HepG2 (cell line): ENCODE measurements around the gene SUB1. TPM values are rescaled to one million over a fixed set of nuclear protein-coding genes. Genes with fewer than 3 reads are reported as not detected.

Experiments
- ATAC-seq: fragments of 200-7000 bp; cut with Tn5 transposase; 3 replicates; pipeline ENCODE4 v1.9.1; 2020; ENCODE audit warnings: mild to moderate bottlenecking, moderate library complexity
- BruUV-seq: library from RNA; stranded (reverse); fragments of 400-500 nt; replicated peaks from 2 replicates; lab custom pipeline; 2021; lab: Mats Ljungman, UMichigan
- CTCF ChIA-PET: fragments of 300-600 bp; formaldehyde crosslinking; extraction: SDS; loops from one replicate; lab custom pipeline; 2021; ENCODE audit warnings: low total read pairs, inconsistent platforms, low intra/inter-chr PET ratio; lab: Yijun Ruan, JAX
- POLR2A ChIA-PET: fragments of 350-600 bp; sonication (Branson Sonifier 250); formaldehyde crosslinking; loops from one replicate; lab custom pipeline; 2020; ENCODE audit warnings: antibody characterized with exemption, inconsistent platforms; lab: Yijun Ruan, JAX
- DNase-seq: peaks from one replicate; pipeline ENCODE4 v3.0.0-alpha.2; 2015; ENCODE audit warnings: low spot score
- FAIRE-seq: peaks from 3 replicates; lab custom pipeline; 2011; peaks lifted over from hg19 to GRCh38; lab: Jason Lieb, UNC
- H2AFZ ChIP-seq: one replicate; pipeline ENCODE4 v1.6.1; 2011; ENCODE audit warnings: low read length, inconsistent platforms
- H3K27ac ChIP-seq: fragments of 300-600 bp; 3 replicates; pipeline ENCODE4 v1.8.0; 2011; ENCODE audit warnings: mixed run types, mild to moderate bottlenecking, mixed read lengths, low read length, inconsistent platforms; ENCODE audit not compliant: insufficient read depth; ENCODE audit errors: extremely low read length
- H3K27me3 ChIP-seq, 2 experiments: fragments of 200-600 bp in 1 of 2; 2 replicates in 1 of 2; 3 replicates in 1 of 2; pipeline versions ENCODE4 v1.6.0 to v1.8.0; 2011; ENCODE audit warnings: low read length in 2 of 2, mild to moderate bottlenecking in 2 of 2, moderate library complexity in 2 of 2, inconsistent platforms in 1 of 2; ENCODE audit not compliant: insufficient read depth in 2 of 2, control insufficient read depth in 1 of 2
- H3K36me3 ChIP-seq, 2 experiments: fragments of 200-600 bp in 1 of 2; replicated peaks in 1 of 2; 2 replicates in 1 of 2; 3 replicates in 1 of 2; pipeline versions ENCODE4 v1.5.1 to v1.8.0; 2011; ENCODE audit warnings: low read length in 2 of 2, inconsistent platforms in 1 of 2; ENCODE audit not compliant: insufficient read depth in 2 of 2, control insufficient read depth in 1 of 2
- H3K4me1 ChIP-seq: 2 replicates; pipeline ENCODE4 v1.5.1; 2012; ENCODE audit warnings: low read length, inconsistent platforms; ENCODE audit not compliant: insufficient read depth
- H3K4me2 ChIP-seq: 2 replicates; pipeline ENCODE4 v1.6.0; 2011; ENCODE audit warnings: low read depth, low read length, inconsistent platforms
- H3K4me3 ChIP-seq, 3 experiments: fragments of 200-600 bp in 1 of 3; sonication (generic), shearing (Covaris generic) in 1 of 3; replicated peaks in 1 of 3; 2 replicates each; pipeline ENCODE4 v1.5.1; 2011 to 2016; ENCODE audit warnings: low read length in 3 of 3, inconsistent platforms in 2 of 3, low read depth in 2 of 3, mild to moderate bottlenecking in 2 of 3, control low read depth in 1 of 3, mixed read lengths in 1 of 3; ENCODE audit not compliant: insufficient read depth in 1 of 3
- H3K79me2 ChIP-seq: one replicate; pipeline ENCODE4 v1.6.1; 2011; ENCODE audit warnings: low read length, inconsistent platforms; ENCODE audit not compliant: insufficient read depth
- H3K9ac ChIP-seq: 2 replicates; pipeline ENCODE4 v1.6.0; 2011; ENCODE audit warnings: mild to moderate bottlenecking, low read depth, low read length, inconsistent platforms; ENCODE audit not compliant: insufficient read depth
- H3K9me3 ChIP-seq: 2 replicates; pipeline ENCODE4 v1.5.1; 2012; ENCODE audit warnings: mild to moderate bottlenecking, low read length
- H4K20me1 ChIP-seq: 2 replicates; pipeline ENCODE4 v1.6.0; 2011; ENCODE audit warnings: inconsistent platforms, mild to moderate bottlenecking, low read length, moderate library complexity; ENCODE audit not compliant: insufficient read depth
- HIVEP1 ChIP-seq: sonication (generic); formaldehyde crosslinking; IDR thresholded peaks from 2 replicates; pipeline ENCODE4 v1.4.0; 2020; ENCODE audit warnings: mild to moderate bottlenecking, missing genetic modification reagents
- NCOA5 ChIP-seq: sonication (generic); formaldehyde crosslinking; IDR thresholded peaks from 2 replicates; pipeline ENCODE4 v1.4.0; 2020; ENCODE audit warnings: missing genetic modification reagents
- ZNF225 ChIP-seq: sonication (generic); formaldehyde crosslinking; IDR thresholded peaks from 2 replicates; pipeline ENCODE4 v1.4.0; 2020; ENCODE audit warnings: mild to moderate bottlenecking, missing genetic modification reagents
- ZNF567 ChIP-seq: sonication (generic); formaldehyde crosslinking; IDR thresholded peaks from 2 replicates; pipeline ENCODE4 v1.8.1; 2023; ENCODE audit warnings: mild to moderate bottlenecking, missing genetic modification reagents, borderline replicate concordance
- ZSCAN9 ChIP-seq: IDR thresholded peaks from 2 replicates; pipeline ENCODE4 v1.6.1; 2016; ENCODE audit warnings: borderline replicate concordance
- WGBS: methylation state at CpG from one replicate; pipeline ENCODE4 v1.1.6; 2017; ENCODE audit warnings: low lambda C conversion rate; 5-methylcytosine and 5-hydroxymethylcytosine counted together
- in situ Hi-C: cut with HindIII; loops from 2 replicates; pipeline ENCODE4 v1.10.0; 2017; ENCODE audit warnings: low pct_unique_long_range_greater_than_20kb; ENCODE audit not compliant: extremely low pct_ligation_motif_present
- intact Hi-C: fragments of 100-400 bp; cut with micrococcal nuclease; formaldehyde crosslinking; loops from one replicate; pipeline ENCODE4 v1.10.0; 2022; ENCODE audit not compliant: unreplicated experiment
- polyA plus RNA-seq, 8 experiments: library from polyadenylated mRNA; depleted of rRNA in 3 of 8; stranded (reverse) in 7 of 8; unstranded in 1 of 8; fragments of >200 nt; fragmentation: Illumina TruSeq in 4 of 8; extraction: Trizol in 4 of 8; gene quantifications; 2 replicates each; pipeline versions ENCODE4 v1.2.1 to v1.2.3, GENCODE V29; 2011 to 2016; ENCODE audit warnings: low read depth in 4 of 8, missing spikeins in 1 of 8, mixed read lengths in 1 of 8; ENCODE audit not compliant: insufficient read depth in 1 of 8
- total RNA-seq, 5 experiments: library from RNA; depleted of rRNA; stranded (reverse); fragments of >200 nt; fragmentation: Illumina TruSeq; extraction: Trizol; gene quantifications; 2 replicates each; pipeline ENCODE4 v1.2.3, GENCODE V29; 2016; ENCODE audit warnings: low read depth in 1 of 5

Gene SUB1
- total and polyA plus RNA-seq, 2 of the 13 experiments (the other 11 are each of a cell fraction or from before 2014, with no cell fraction given) = 182 to 693 TPM

DNA sequence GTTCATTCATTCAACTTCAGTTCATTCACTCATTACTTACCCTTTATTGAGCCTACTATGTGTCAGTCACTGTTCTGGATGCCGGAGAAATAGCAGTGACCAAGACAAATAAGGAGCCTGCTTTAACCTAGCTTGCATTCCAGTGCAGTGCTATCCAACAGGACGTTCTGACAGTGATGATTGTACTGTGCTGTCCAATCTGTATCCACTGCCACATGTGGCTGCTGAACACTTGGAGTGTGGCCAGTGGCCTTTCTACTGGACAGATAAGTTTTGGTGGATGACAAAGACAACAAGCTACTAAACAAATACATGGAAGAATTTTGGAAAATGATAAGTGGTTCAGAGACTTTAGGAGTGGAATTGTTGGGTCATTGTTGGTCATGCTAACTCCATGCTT lies 33.6 kb downstream of the SUB1 start:
- BruUV-seq = no TSS peak
- Histone ChIP-seq H2AFZ (no peak overlapping the region), H4K20me1 (no peaks in the 10 kb centered on the region), H3K9ac (no peak overlapping the region), H3K9me3 (no peaks in the 10 kb centered on the region), H3K4me2 (no peak overlapping the region), H3K79me2 (no peaks in the 10 kb centered on the region), H3K4me3 (no peak overlapping the region), H3K4me1 (no peaks in the 10 kb centered on the region), H3K27ac (no peak overlapping the region), H3K27me3 (no peaks in the 10 kb centered on the region), H3K36me3 (no peaks in the 10 kb centered on the region)
- CTCF ChIA-PET = no interaction called here
- ATAC-seq = no peak
- in situ Hi-C loops (no loop called here), intact Hi-C loops (loop anchor here (10.0 kb wide), 1 partner anchor 296 kb away; no protein-coding TSS in a partner anchor)
- WGBS = 51% methylated on average over 2 of the region's 2 CpGs
- POLR2A ChIA-PET = no interaction called here
- no peak for TF ChIP-seq HIVEP1 (CRISPR knock-in tag)
- no peak for DNase-seq
- FAIRE-seq = no peak

DNA sequence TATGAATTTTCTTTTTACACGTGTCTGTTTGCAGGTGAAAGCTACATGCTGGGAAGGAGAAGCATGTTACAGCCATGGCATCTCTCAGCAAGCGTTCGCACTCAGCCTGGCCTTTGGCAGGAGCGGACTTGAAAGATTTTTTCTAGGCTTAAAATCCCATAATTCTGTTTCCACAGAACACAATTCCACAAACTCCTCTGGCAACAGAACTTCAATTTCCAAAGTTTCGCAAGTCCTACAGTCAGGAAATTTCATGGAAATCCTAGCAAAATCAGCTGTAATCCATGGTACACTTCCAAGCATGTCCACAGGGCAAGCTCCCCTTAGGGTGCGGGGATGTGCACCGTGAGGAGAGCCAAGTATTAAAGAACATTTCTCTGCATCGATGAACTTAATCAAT lies 35.9 kb downstream of the SUB1 start:
- POLR2A ChIA-PET = no interaction called here
- Histone ChIP-seq H2AFZ (no peak overlapping the region), H3K4me1 (peaks cover 9% of the 10 kb centered on the region), H3K27me3 (no peaks in the 10 kb centered on the region), H4K20me1 (no peaks in the 10 kb centered on the region), H3K9me3 (no peaks in the 10 kb centered on the region), H3K9ac (no peak overlapping the region), H3K27ac (no peak overlapping the region), H3K4me2 (no peak overlapping the region), H3K4me3 (no peak overlapping the region), H3K36me3 (no peaks in the 10 kb centered on the region), H3K79me2 (no peaks in the 10 kb centered on the region)
- CTCF ChIA-PET = no interaction called here
- in situ Hi-C loops (no loop called here), intact Hi-C loops (no loop called here)
- no peak for FAIRE-seq
- no peak for TF ChIP-seq ZSCAN9
- no peak for TF ChIP-seq ZNF225 (CRISPR knock-in tag)
- TF ChIP-seq ZNF567 = no peak
- no peak for TF ChIP-seq NCOA5 (CRISPR knock-in tag)
- no peak for DNase-seq
- WGBS = 74% methylated on average over 8 of the region's 8 CpGs
- ATAC-seq = no peak
- BruUV-seq = no TSS peak
